Endothelial cell (in vitro differentiated cells): ENCODE data around the gene C11orf91. TPM values are rescaled to one million over a fixed set of nuclear protein-coding genes. Genes with fewer than 3 reads are reported as not detected.

ENCODE experiments used
- DNase-seq: peaks from one replicate; pipeline ENCODE4 v3.0.0; 2021; ENCODE audit warnings: low spot score
- H3K27ac Mint-ChIP-seq: one replicate; pipeline ENCODE4 v1.8.0; 2021; ENCODE audit warnings: mixed read lengths, inconsistent platforms; ENCODE audit not compliant: unreplicated experiment
- H3K27me3 Mint-ChIP-seq: one replicate; pipeline ENCODE4 v1.8.0; 2021; ENCODE audit warnings: mild to moderate bottlenecking, moderate library complexity, mixed read lengths, inconsistent platforms; ENCODE audit not compliant: unreplicated experiment
- H3K36me3 Mint-ChIP-seq: one replicate; pipeline ENCODE4 v1.8.0; 2021; ENCODE audit warnings: mild to moderate bottlenecking, low read depth, mixed read lengths, inconsistent platforms; ENCODE audit not compliant: unreplicated experiment
- H3K4me1 Mint-ChIP-seq: one replicate; pipeline ENCODE4 v1.8.0; 2021; ENCODE audit warnings: mild to moderate bottlenecking, mixed read lengths, inconsistent platforms; ENCODE audit not compliant: unreplicated experiment
- H3K4me3 Mint-ChIP-seq: one replicate; pipeline ENCODE4 v1.8.0; 2021; ENCODE audit warnings: mild to moderate bottlenecking, mixed read lengths, inconsistent platforms; ENCODE audit not compliant: unreplicated experiment
- H3K9me3 Mint-ChIP-seq: one replicate; pipeline ENCODE4 v1.8.0; 2021; ENCODE audit warnings: mixed read lengths, inconsistent platforms; ENCODE audit not compliant: unreplicated experiment
- CTCF ChIP-seq: fragments of 200-600 bp; sonication (generic); IDR thresholded peaks from one replicate; pipeline ENCODE4 v1.5.0; 2021; ENCODE audit warnings: antibody characterized with exemption; ENCODE audit not compliant: unreplicated experiment
- total RNA-seq: library from RNA; stranded (reverse); fragmentation: NEBNext Ultra II Directional; extraction: Animal tissue kit (Norgen Biotek cat#: 25700); gene quantifications from one replicate; pipeline ENCODE4 v1.2.1, GENCODE V29; 2021; ENCODE audit not compliant: unreplicated experiment

The C11orf91 gene
- total RNA-seq, 1 donor from 2014 or later = not detected

- no peak overlapping the region for H3K27ac Mint-ChIP-seq
- H3K36me3 Mint-ChIP-seq = no peaks in the 10 kb centered on the region
- no peaks in the 10 kb centered on the region for H3K9me3 Mint-ChIP-seq
- TF ChIP-seq CTCF = no peak
- no peak for DNase-seq
- peaks cover 15% of the 10 kb centered on the region for H3K27me3 Mint-ChIP-seq
- peaks cover 17% of the 10 kb centered on the region for H3K4me1 Mint-ChIP-seq
- H3K4me3 Mint-ChIP-seq = no peak overlapping the region
Observed at GRCh38 chr11:33696411-33696810, 4.2 kb downstream of the C11orf91 start.

GRCh38 chr11:33695051-33695566, 5.5 kb downstream of the C11orf91 start:
- Mint-ChIP-seq H3K36me3 (no peaks in the 10 kb centered on the region), H3K9me3 (no peaks in the 10 kb centered on the region), H3K27me3 (peaks cover 10% of the 10 kb centered on the region), H3K27ac (no peak overlapping the region), H3K4me3 (no peak overlapping the region), H3K4me1 (peaks cover 24% of the 10 kb centered on the region)
- TF ChIP-seq CTCF = no peak
- DNase-seq = no peak

GRCh38 chr11:33694346-33695050, 6.1 kb downstream of the C11orf91 start:
- Mint-ChIP-seq H3K4me3 (no peak overlapping the region), H3K4me1 (peaks cover 24% of the 10 kb centered on the region), H3K9me3 (no peaks in the 10 kb centered on the region), H3K36me3 (no peaks in the 10 kb centered on the region), H3K27me3 (peaks cover 6% of the 10 kb centered on the region), H3K27ac (no peak overlapping the region)
- no peak for DNase-seq
- TF ChIP-seq CTCF = no peak

GRCh38 chr11:33692541-33692940, 8.1 kb downstream of the C11orf91 start:
- Mint-ChIP-seq H3K27me3 (peaks cover 9% of the 10 kb centered on the region), H3K27ac (no peak overlapping the region), H3K4me3 (no peak overlapping the region), H3K9me3 (no peaks in the 10 kb centered on the region), H3K4me1 (peaks cover 30% of the 10 kb centered on the region), H3K36me3 (no peaks in the 10 kb centered on the region)
- no peak for TF ChIP-seq CTCF
- no peak for DNase-seq

GRCh38 chr11:33692013-33692504, 8.6 kb downstream of the C11orf91 start:
- DNase-seq = no peak
- TF ChIP-seq CTCF = no peak
- H3K36me3 Mint-ChIP-seq = no peaks in the 10 kb centered on the region
- peak overlapping the region; percentile 14 for H3K27ac Mint-ChIP-seq
- no peak overlapping the region for H3K4me3 Mint-ChIP-seq
- peaks cover 7% of the 10 kb centered on the region for H3K27me3 Mint-ChIP-seq
- H3K4me1 Mint-ChIP-seq = peaks cover 30% of the 10 kb centered on the region
- no peaks in the 10 kb centered on the region for H3K9me3 Mint-ChIP-seq
